ENCODE measurements around the gene GNPAT. TPM values are rescaled to one million over a fixed set of nuclear protein-coding genes. Genes with fewer than 3 reads are reported as not detected.

GNPAT gene
- total RNA-seq, 1 experiment from 2014 or later: 32.8 TPM

- TF ChIP-seq ARID4B (CRISPR knock-in tag; IDR thresholded peaks at IDR 0.05; ENCODE audit: borderline replicate concordance): no peak
- TF ChIP-seq HMGA2 (CRISPR knock-in tag; IDR thresholded peaks at IDR 0.05): no peak
- TF ChIP-seq JUN (CRISPR knock-in tag; IDR thresholded peaks at IDR 0.05): no peak
- TF ChIP-seq, protein P1, sequence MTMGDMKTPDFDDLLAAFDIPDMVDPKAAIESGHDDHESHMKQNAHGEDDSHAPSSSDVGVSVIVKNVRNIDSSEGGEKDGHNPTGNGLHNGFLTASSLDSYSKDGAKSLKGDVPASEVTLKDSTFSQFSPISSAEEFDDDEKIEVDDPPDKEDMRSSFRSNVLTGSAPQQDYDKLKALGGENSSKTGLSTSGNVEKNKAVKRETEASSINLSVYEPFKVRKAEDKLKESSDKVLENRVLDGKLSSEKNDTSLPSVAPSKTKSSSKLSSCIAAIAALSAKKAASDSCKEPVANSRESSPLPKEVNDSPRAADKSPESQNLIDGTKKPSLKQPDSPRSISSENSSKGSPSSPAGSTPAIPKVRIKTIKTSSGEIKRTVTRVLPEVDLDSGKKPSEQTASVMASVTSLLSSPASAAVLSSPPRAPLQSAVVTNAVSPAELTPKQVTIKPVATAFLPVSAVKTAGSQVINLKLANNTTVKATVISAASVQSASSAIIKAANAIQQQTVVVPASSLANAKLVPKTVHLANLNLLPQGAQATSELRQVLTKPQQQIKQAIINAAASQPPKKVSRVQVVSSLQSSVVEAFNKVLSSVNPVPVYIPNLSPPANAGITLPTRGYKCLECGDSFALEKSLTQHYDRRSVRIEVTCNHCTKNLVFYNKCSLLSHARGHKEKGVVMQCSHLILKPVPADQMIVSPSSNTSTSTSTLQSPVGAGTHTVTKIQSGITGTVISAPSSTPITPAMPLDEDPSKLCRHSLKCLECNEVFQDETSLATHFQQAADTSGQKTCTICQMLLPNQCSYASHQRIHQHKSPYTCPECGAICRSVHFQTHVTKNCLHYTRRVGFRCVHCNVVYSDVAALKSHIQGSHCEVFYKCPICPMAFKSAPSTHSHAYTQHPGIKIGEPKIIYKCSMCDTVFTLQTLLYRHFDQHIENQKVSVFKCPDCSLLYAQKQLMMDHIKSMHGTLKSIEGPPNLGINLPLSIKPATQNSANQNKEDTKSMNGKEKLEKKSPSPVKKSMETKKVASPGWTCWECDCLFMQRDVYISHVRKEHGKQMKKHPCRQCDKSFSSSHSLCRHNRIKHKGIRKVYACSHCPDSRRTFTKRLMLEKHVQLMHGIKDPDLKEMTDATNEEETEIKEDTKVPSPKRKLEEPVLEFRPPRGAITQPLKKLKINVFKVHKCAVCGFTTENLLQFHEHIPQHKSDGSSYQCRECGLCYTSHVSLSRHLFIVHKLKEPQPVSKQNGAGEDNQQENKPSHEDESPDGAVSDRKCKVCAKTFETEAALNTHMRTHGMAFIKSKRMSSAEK (CRISPR knock-in tag; IDR thresholded peaks at IDR 0.05; ENCODE audit: borderline replicate concordance): no peak
- TF ChIP-seq JAZF1 (CRISPR knock-in tag; IDR thresholded peaks at IDR 0.05): no peak
Observed at GRCh38 chr1:231272173-231272572, 31.2 kb downstream of the GNPAT start (continued).

DNA sequence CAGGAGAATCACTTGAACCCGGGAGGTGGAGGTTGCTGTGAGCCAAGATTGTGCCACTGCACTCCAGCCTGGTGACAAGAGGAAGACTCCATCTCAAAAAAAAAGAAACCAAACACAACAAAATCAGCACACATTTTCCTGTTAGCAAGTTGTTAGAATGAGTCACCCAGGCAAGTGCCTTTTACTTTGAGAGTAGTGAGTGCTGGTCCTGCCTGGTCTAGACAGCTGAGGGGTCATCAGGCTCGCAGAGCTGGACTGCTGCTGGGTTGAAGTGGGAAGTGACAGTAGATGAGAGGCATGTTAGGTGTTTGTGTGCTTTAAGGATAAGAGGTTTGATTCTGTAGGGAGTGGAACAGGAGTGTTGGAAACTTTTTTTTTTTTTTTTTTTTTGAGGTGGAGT lies 31.9 kb downstream of the GNPAT start:
- POLR2A ChIA-PET: no interaction called here
- TF ChIP-seq ARID4B (CRISPR knock-in tag; IDR thresholded peaks at IDR 0.05; ENCODE audit: borderline replicate concordance) (no peak), OVOL2 (CRISPR knock-in tag; IDR thresholded peaks at IDR 0.05; ENCODE audit: borderline replicate concordance) (no peak), IRF2 (CRISPR knock-in tag; IDR thresholded peaks at IDR 0.05; ENCODE audit: borderline replicate concordance, low read depth) (no peak)
- no peak overlapping the region for H3K4me3 Mint-ChIP-seq

DNA sequence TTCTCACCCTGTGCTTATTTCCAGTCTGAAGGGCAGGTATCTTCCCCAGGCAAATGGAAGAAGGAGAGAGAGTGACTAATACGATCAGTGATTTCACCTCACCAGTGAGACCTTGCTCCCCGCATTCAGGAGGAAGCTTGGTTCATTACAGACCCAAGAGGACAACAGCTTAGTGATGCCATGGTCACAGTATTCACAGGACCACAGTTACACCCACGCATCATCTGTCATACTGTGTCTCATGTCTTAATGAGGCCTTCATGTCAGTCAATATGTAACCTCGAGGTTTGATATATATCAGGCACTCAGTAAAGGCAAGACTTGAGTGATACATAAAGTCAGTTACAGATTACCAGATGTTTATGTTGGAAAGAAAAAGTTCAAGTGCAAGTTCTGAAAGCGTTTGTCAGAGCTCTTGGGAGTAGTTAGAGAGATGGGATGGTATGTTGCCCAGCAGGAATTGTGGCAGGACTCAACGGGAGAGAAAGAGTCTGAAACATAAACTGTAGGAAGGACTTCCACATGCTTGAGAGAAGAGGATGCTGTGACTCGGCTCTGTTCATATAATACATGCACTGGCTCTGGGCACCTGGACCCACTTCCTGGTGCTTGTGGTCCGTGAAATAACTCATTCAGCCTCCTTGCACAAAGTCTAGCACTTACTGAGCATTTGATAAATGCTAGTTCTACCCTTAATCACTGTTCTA lies 33.3 kb downstream of the GNPAT start:
- no peaks in the 10 kb centered on the region for H3K4me1 Mint-ChIP-seq
- H3K9me3 Mint-ChIP-seq: no peaks in the 10 kb centered on the region
- ChIA-PET CTCF (no interaction called here), POLR2A (no interaction called here)
- H3K36me3 Mint-ChIP-seq: peaks cover 20% of the 10 kb centered on the region
- DNase-seq (ENCODE audit: low spot score) (no peak), ATAC-seq (no peak)
- no peak overlapping the region for H3K27ac Mint-ChIP-seq
- no peaks in the 10 kb centered on the region for H3K27me3 Mint-ChIP-seq (ENCODE audit: low read depth)
- no peak overlapping the region for H3K4me3 Mint-ChIP-seq
- TF ChIP-seq, protein P2, sequence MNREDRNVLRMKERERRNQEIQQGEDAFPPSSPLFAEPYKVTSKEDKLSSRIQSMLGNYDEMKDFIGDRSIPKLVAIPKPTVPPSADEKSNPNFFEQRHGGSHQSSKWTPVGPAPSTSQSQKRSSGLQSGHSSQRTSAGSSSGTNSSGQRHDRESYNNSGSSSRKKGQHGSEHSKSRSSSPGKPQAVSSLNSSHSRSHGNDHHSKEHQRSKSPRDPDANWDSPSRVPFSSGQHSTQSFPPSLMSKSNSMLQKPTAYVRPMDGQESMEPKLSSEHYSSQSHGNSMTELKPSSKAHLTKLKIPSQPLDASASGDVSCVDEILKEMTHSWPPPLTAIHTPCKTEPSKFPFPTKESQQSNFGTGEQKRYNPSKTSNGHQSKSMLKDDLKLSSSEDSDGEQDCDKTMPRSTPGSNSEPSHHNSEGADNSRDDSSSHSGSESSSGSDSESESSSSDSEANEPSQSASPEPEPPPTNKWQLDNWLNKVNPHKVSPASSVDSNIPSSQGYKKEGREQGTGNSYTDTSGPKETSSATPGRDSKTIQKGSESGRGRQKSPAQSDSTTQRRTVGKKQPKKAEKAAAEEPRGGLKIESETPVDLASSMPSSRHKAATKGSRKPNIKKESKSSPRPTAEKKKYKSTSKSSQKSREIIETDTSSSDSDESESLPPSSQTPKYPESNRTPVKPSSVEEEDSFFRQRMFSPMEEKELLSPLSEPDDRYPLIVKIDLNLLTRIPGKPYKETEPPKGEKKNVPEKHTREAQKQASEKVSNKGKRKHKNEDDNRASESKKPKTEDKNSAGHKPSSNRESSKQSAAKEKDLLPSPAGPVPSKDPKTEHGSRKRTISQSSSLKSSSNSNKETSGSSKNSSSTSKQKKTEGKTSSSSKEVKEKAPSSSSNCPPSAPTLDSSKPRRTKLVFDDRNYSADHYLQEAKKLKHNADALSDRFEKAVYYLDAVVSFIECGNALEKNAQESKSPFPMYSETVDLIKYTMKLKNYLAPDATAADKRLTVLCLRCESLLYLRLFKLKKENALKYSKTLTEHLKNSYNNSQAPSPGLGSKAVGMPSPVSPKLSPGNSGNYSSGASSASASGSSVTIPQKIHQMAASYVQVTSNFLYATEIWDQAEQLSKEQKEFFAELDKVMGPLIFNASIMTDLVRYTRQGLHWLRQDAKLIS (CRISPR knock-in tag; IDR thresholded peaks at IDR 0.05; ENCODE audit: borderline replicate concordance): no peak
- TF ChIP-seq JUN (CRISPR knock-in tag; IDR thresholded peaks at IDR 0.05) (no peak), RORB (CRISPR knock-in tag; IDR thresholded peaks at IDR 0.05) (no peak), ZNF317 (CRISPR knock-in tag; IDR thresholded peaks at IDR 0.05; ENCODE audit: borderline replicate concordance, low read depth) (no peak), KAT7 (CRISPR knock-in tag; IDR thresholded peaks at IDR 0.05; ENCODE audit: borderline replicate concordance) (no peak), ZNF512 (CRISPR knock-in tag; IDR thresholded peaks at IDR 0.05; ENCODE audit: borderline replicate concordance) (no peak)

More for the DNA sequence above, 31.9 kb downstream of the GNPAT start:
- no peaks in the 10 kb centered on the region for H3K4me1 Mint-ChIP-seq
- ATAC-seq (no peak), DNase-seq (ENCODE audit: low spot score) (no peak)
- H3K27ac Mint-ChIP-seq: no peak overlapping the region
- H3K27me3 Mint-ChIP-seq (ENCODE audit: low read depth): no peaks in the 10 kb centered on the region
- no peaks in the 10 kb centered on the region for H3K9me3 Mint-ChIP-seq
- CTCF ChIA-PET: interaction anchor here (0.6 kb wide), 1 partner anchor 277 kb away, joined by 3 read pairs; no protein-coding TSS in a partner anchor
- peaks cover 24% of the 10 kb centered on the region for H3K36me3 Mint-ChIP-seq
